Spleen (tissue), 11 donors: Measurements from ENCODE around the gene SMPD2. TPM values are rescaled to one million over a fixed set of nuclear protein-coding genes. Genes with fewer than 3 reads are reported as not detected.

Experiments
- DNase-seq: peaks from one replicate; pipeline ENCODE4 v3.0.0-alpha.2; 2020
- H3K27ac ChIP-seq, 8 donors: fragments of 200-600 bp; sonication (generic) in 7 of 8; 1 replicate in 4 of 8; 2 replicates in 4 of 8; pipeline versions ENCODE4 v1.5.0 to v1.8.0; 2016 to 2021; ENCODE audit warnings: inconsistent platforms in 4 of 8, mild to moderate bottlenecking in 4 of 8, moderate library complexity in 1 of 8
- H3K27me3 ChIP-seq, 7 donors: fragments of 200-600 bp; sonication (generic) in 6 of 7; replicated peaks in 1 of 7; 1 replicate in 4 of 7; 2 replicates in 3 of 7; pipeline versions ENCODE4 v1.5.0 to v1.8.0; 2016 to 2021; ENCODE audit warnings: inconsistent platforms in 3 of 7, mild to moderate bottlenecking in 1 of 7
- H3K36me3 ChIP-seq, 6 donors: fragments of 200-600 bp; sonication (generic) in 5 of 6; 1 replicate in 4 of 6; 2 replicates in 2 of 6; pipeline versions ENCODE4 v1.5.0 to v1.8.0; 2016 to 2021; ENCODE audit warnings: inconsistent platforms in 2 of 6
- H3K4me1 ChIP-seq, 6 donors: fragments of 200-600 bp; sonication (generic) in 5 of 6; 1 replicate in 3 of 6; 2 replicates in 3 of 6; pipeline versions ENCODE4 v1.5.0 to v1.8.0; 2016 to 2021; ENCODE audit warnings: inconsistent platforms in 3 of 6
- H3K4me3 ChIP-seq, 8 donors: fragments of 200-600 bp; sonication (generic) in 7 of 8; 1 replicate in 4 of 8; 2 replicates in 4 of 8; pipeline versions ENCODE4 v1.5.0 to v1.8.0; 2016 to 2021; ENCODE audit warnings: inconsistent platforms in 4 of 8, mild to moderate bottlenecking in 4 of 8, moderate library complexity in 2 of 8
- H3K9me3 ChIP-seq, 8 donors: fragments of 200-600 bp; sonication (generic) in 7 of 8; 1 replicate in 4 of 8; 2 replicates in 4 of 8; pipeline versions ENCODE4 v1.5.0 to v1.8.0; 2016 to 2021; ENCODE audit warnings: inconsistent platforms in 4 of 8
- POLR2A ChIP-seq, 3 donors: fragments of 450-650 bp; IDR thresholded peaks; one replicate each; pipeline ENCODE4 v1.5.1; 2017; ENCODE audit warnings: antibody characterized with exemption in 3 of 3, mild to moderate bottlenecking in 1 of 3
- POLR2AphosphoS5 ChIP-seq, 3 donors: sonication (generic); formaldehyde crosslinking; IDR thresholded peaks; one replicate each; pipeline ENCODE4 v1.5.1; 2017; ENCODE audit warnings: antibody characterized with exemption in 3 of 3
- WGBS, 5 donors: extraction: QIAGEN DNeasy Blood & Tissue Kit in 3 of 5; methylation state at CpG; one replicate each; pipeline versions ENCODE4 v1.1.5 to v1.1.7; 2013 to 2018; 5-methylcytosine and 5-hydroxymethylcytosine counted together
- intact Hi-C: fragments of 100-400 bp; cut with DNase I; formaldehyde crosslinking; loops from one replicate; pipeline ENCODE4 v1.15.0; 2023; ENCODE audit warnings: low total_unique reads
- polyA plus RNA-seq, 3 donors: library from polyadenylated mRNA; stranded (reverse); fragments of 200-250 nt; gene quantifications; one replicate each; pipeline ENCODE4 v1.2.1, GENCODE V29; 2013
- total RNA-seq, 7 donors: library from RNA; depleted of rRNA in 3 of 7; stranded (reverse); fragments of >200 nt in 3 of 7; fragmentation: NEBNext Ultra II Directional in 4 of 7; extraction: Animal tissue kit (Norgen Biotek cat#: 25700) in 4 of 7; gene quantifications; one replicate each; pipeline versions ENCODE4 v1.1.0 to v1.2.1, GENCODE V29; 2016 to 2021
- TF ChIP-seq, protein P1 (sequence below), 11 experiments: fragments of 200-600 bp in 7 of 11; fragments of 450-650 bp in 4 of 11; sonication (generic) in 4 of 11; IDR thresholded peaks in 8 of 11; conservative IDR thresholded peaks in 3 of 11; 1 replicate in 7 of 11; 2 replicates in 4 of 11; pipeline versions ENCODE4 v1.4.0 to v1.8.0; 2016 to 2021; ENCODE audit warnings: antibody characterized with exemption in 11 of 11, inconsistent platforms in 4 of 11, mild to moderate bottlenecking in 1 of 11
- donor health status: healthy with polysubstance abuse.
- donor health status: DM: no; HTN: no; CAD: no; lungs with moderate emphysema.
- donor health status: DM: no; HTN: no; CAD: no.
- donor health status: Bipolar disorder and iron deficiency.
- donor health status: healthy.
- donor health status: DM: no; HTN: no; CAD: no.
- donor health status: DM: yes; HTN: yes; CAD: no.

Gene SMPD2
- total and polyA plus RNA-seq, 10 donors = 11.4 to 21.4 (median 18.9) TPM

DNA sequence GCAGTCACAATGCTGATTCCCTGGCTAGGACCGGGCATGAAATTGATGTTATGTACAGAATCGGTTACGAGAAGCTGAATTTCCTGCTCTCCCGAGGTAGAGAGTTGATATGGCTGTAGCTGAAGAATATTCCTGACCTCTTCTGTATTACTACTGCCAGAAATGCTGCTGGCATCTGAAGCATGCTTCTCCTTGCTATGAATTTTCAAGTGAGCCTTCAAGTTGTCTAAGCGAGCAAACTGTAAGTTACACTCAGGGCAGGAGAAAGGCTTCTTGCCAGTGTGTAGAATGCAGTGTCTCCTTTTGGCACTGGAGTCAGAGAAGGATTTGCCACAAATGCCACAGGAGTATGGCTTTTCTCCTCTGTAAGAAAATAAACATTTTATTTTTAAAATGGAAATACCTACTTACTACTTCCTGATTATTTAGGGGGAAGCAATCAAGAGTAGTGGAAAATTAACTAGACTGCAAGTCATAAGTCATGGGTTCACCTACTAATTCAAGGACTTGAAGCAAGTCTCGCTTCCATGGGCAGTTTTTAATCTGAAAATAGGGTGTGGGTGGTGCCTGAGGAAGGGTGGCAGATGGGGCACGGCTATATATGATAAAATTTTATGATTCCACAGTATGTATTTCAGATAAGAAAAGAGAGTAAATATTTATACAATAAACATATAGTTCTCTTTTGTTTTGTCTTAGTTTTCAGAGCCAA, 25.8 kb downstream of the SMPD2 start:
- no peak for DNase-seq
- H3K27ac ChIP-seq = no peak overlapping the region

DNA sequence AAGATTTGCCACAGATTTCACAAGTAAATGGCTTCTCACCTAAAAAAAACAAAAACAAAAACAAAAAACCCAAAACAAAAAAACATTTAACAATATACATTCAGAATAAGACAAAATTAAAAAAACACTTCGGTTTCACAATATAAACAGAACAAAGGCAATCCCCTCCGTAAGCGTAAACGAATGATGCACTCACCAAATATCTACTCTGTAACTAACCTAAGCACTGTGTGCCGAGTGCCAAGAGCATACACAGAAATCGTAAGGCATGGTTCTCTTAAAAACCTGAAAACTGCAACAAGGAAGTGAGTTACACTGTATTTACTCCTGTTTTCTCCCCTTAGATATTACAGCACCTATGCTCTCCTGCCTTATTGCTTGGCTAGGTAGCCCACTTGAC, 27.2 kb downstream of the SMPD2 start:
- intact Hi-C loops = no loop called here
- Histone ChIP-seq H3K36me3 (peaks cover 2 to 100% (median 72%) of the 10 kb centered on the region in 6 donors), H3K9me3 (no peaks in the 10 kb centered on the region), H3K27me3 (no peaks in the 10 kb centered on the region), H3K27ac (no peak overlapping the region), H3K4me3 (no peak overlapping the region), H3K4me1 (peaks cover 3 to 60% (median 11%) of the 10 kb centered on the region in 6 donors)
- WGBS, 5 donors = 92 to 98% (median 95%) methylated on average over 6 of the region's 6 CpGs
- TF ChIP-seq, protein P1, sequence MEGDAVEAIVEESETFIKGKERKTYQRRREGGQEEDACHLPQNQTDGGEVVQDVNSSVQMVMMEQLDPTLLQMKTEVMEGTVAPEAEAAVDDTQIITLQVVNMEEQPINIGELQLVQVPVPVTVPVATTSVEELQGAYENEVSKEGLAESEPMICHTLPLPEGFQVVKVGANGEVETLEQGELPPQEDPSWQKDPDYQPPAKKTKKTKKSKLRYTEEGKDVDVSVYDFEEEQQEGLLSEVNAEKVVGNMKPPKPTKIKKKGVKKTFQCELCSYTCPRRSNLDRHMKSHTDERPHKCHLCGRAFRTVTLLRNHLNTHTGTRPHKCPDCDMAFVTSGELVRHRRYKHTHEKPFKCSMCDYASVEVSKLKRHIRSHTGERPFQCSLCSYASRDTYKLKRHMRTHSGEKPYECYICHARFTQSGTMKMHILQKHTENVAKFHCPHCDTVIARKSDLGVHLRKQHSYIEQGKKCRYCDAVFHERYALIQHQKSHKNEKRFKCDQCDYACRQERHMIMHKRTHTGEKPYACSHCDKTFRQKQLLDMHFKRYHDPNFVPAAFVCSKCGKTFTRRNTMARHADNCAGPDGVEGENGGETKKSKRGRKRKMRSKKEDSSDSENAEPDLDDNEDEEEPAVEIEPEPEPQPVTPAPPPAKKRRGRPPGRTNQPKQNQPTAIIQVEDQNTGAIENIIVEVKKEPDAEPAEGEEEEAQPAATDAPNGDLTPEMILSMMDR (IDR thresholded peaks at IDR 0.05 in 8 of 11, conservative IDR thresholded peaks at IDR 0.05 in 3 of 11) = no peak
- TF ChIP-seq POLR2AphosphoS5 (IDR thresholded peaks at IDR 0.05) = no peak
- no peak for TF ChIP-seq POLR2A (IDR thresholded peaks at IDR 0.05)
- DNase-seq = no peak

More for the DNA sequence above, 25.8 kb downstream of the SMPD2 start:
- Histone ChIP-seq H3K4me1 (peaks cover 0 to 47% (median 0%) of the 10 kb centered on the region in 6 donors), H3K36me3 (peaks cover 2 to 100% (median 71%) of the 10 kb centered on the region in 6 donors), H3K4me3 (no peak overlapping the region), H3K9me3 (peaks cover 0 to 1% (median 0%) of the 10 kb centered on the region in 8 donors), H3K27me3 (no peaks in the 10 kb centered on the region)
- intact Hi-C loops = no loop called here
- WGBS, 5 donors = 85 to 90% (median 86%) methylated on average over 7 of the region's 7 CpGs
- TF ChIP-seq, protein P1 (IDR thresholded peaks at IDR 0.05 in 8 of 11, conservative IDR thresholded peaks at IDR 0.05 in 3 of 11) = no peak
- no peak for TF ChIP-seq POLR2A (IDR thresholded peaks at IDR 0.05)
- TF ChIP-seq POLR2AphosphoS5 (IDR thresholded peaks at IDR 0.05) = no peak

DNA sequence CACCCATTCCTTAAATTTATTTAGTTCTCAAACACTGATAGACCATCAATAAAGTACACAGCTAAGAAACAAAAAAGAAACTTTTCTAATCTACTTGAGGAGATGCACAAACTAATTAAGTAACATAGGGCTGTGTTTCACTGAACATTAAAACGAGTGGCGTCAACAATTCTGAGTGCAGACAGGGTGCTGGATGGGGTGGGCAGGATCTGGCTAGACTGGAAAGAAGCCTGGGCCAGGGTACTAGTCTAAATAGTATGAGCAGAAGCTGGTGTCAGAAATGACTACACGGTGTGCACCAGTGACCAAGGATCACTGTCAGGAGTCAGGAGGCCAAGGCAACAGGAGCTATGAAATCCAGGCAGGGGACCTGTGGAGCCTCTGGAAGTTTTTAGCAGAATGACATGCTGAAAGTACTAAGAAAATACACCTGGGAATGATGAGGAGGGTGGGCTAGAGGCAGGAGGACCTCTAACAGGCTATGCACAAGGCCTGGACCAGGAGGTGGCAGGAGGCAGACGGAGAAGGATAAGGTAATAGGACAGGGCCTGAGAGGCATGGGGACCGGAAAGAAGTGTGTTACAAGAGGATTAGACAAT, 29.2 kb downstream of the SMPD2 start:
- WGBS, 5 donors = 75 to 94% (median 84%) methylated on average over 5 of the region's 5 CpGs
- no peaks in the 10 kb centered on the region for H3K27me3 ChIP-seq
- TF ChIP-seq POLR2A (IDR thresholded peaks at IDR 0.05) = no peak
- TF ChIP-seq, protein P1 (IDR thresholded peaks at IDR 0.05 in 8 of 11, conservative IDR thresholded peaks at IDR 0.05 in 3 of 11) = no peak
- no peak for TF ChIP-seq POLR2AphosphoS5 (IDR thresholded peaks at IDR 0.05)

More for the DNA sequence above, 29.2 kb downstream of the SMPD2 start:
- Histone ChIP-seq H3K36me3 (peaks cover 2 to 100% (median 81%) of the 10 kb centered on the region in 6 donors), H3K4me3 (no peak overlapping the region), H3K9me3 (no peaks in the 10 kb centered on the region), H3K27ac (peak overlapping the region in 1 of 8 donors; percentile 49), H3K4me1 (peaks cover 3 to 67% (median 16%) of the 10 kb centered on the region in 6 donors)
- intact Hi-C loops = no loop called here
- no peak for DNase-seq
